ENCODE data around the gene RNF220. TPM values are rescaled to one million over a fixed set of nuclear protein-coding genes. Genes with fewer than 3 reads are reported as not detected.
A peak's percentile ranks its signal among the peaks of the same experiment; 100 is the strongest.

The RNF220 gene
- polyA plus RNA-seq, 1 donor (not counting 4 experiments of a cell fraction or from before 2014, with no cell fraction given) = 42.7 TPM

DNA sequence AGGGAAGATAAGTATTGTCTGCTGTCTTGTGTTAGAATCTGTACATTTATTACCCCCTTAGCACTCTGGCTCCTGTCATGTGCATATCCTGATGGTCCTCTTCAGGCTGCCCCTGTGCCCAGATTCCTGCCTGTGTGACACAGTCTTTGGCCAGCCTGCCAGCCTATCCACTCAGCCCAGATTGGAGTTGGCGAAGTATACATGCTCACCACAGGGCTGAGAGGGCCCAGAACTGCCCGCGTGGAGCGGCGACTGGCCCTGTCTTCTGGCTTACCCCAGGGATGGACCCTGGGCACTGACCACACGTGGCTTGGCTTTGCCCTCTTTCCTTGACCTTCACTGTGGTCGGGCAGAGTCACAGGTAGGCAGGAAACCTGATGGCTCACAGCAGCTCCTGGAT is 11.4 kb downstream of the RNF220 start:
- no peak for DNase-seq (ENCODE audit: low read depth, low spot score)

DNA sequence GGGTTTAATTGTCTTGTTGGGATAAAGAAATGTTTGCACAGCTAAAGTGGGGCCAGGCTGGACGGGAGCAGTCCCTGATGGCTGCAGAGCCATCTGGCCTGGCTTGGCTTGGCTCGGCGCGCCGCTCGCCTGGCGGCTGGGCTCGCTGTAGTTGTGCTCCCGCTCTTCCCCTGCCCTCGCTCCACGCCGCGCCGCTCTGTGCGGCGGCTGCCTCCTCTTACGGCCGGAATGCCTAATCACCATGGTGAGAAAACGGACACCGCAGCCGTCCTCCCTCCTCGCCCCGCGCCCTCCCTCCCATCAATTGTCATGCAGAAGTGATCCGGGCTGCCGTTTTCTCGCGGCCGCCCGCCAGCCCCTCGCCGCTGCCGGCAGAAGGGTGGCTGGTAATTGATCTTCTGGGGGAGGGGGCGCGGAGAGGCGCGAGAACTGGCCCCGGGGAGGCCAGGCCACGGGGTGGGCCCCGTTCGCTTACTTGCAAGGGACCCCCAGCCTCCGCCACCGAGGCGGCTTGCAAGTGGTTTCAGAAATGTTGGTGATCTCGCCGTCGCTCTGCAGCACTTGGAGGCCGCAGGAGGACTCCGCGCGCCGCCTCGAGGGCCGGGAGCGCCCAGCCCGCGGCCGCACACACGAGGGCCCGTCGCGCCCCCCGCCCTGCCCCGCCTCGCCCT is 12.4 kb downstream of the RNF220 start:
- Histone ChIP-seq H3K79me2 (ENCODE audit: control insufficient read depth, insufficient read depth, low read length) (no peaks in the 10 kb centered on the region), H4K20me1 (ENCODE audit: control insufficient read depth, extremely low read depth, insufficient read depth, low read length) (no peaks in the 10 kb centered on the region), H3K9ac (ENCODE audit: control insufficient read depth, extremely low read depth, insufficient read depth, low read length) (no peak overlapping the region), H3K4me1 (ENCODE audit: control insufficient read depth, extremely low read depth, insufficient read depth, low read length) (peaks cover 6% of the 10 kb centered on the region), H3K9me3 (ENCODE audit: control insufficient read depth, low read depth, low read length) (no peaks in the 10 kb centered on the region), H3K4me3 (ENCODE audit: control insufficient read depth in 2 of 3, extremely low read depth in 1 of 3, insufficient read depth in 2 of 3, low read depth in 1 of 3, low read length in 3 of 3) (no peak overlapping the region), H2AFZ (ENCODE audit: control insufficient read depth, low read length) (no peak overlapping the region), H3K9me1 (ENCODE audit: control insufficient read depth, extremely low read depth, insufficient read depth, low read length) (peaks cover 2% of the 10 kb centered on the region), H3K27me3 (ENCODE audit: control insufficient read depth, extremely low read depth, insufficient read depth, low read length) (peaks cover 66% of the 10 kb centered on the region), H3K4me2 (ENCODE audit: control insufficient read depth, extremely low read depth, insufficient read depth, low read depth, low read length) (no peak overlapping the region), H3K36me3 (ENCODE audit: control insufficient read depth in 2 of 2, extremely low read depth in 1 of 2, insufficient read depth in 2 of 2, low read length in 2 of 2) (no peaks in the 10 kb centered on the region), H3K27ac (ENCODE audit: control insufficient read depth, insufficient read depth, low read length) (no peak overlapping the region)
- DNase-seq (ENCODE audit: low read depth, low spot score) (no peak), FAIRE-seq (no peak)
- TF ChIP-seq, protein P1, sequence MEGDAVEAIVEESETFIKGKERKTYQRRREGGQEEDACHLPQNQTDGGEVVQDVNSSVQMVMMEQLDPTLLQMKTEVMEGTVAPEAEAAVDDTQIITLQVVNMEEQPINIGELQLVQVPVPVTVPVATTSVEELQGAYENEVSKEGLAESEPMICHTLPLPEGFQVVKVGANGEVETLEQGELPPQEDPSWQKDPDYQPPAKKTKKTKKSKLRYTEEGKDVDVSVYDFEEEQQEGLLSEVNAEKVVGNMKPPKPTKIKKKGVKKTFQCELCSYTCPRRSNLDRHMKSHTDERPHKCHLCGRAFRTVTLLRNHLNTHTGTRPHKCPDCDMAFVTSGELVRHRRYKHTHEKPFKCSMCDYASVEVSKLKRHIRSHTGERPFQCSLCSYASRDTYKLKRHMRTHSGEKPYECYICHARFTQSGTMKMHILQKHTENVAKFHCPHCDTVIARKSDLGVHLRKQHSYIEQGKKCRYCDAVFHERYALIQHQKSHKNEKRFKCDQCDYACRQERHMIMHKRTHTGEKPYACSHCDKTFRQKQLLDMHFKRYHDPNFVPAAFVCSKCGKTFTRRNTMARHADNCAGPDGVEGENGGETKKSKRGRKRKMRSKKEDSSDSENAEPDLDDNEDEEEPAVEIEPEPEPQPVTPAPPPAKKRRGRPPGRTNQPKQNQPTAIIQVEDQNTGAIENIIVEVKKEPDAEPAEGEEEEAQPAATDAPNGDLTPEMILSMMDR (optimal IDR thresholded peaks at IDR 0.05 in 1 of 3, IDR thresholded peaks at IDR 0.05 in 1 of 3, conservative IDR thresholded peaks at IDR 0.05 in 1 of 3; ENCODE audit: extremely low read depth in 1 of 3, insufficient read depth in 2 of 3, low read length in 3 of 3) = no peak
- peak; percentile 77 for TF ChIP-seq EZH2 (IDR thresholded peaks at IDR 0.05; ENCODE audit: low read length)
- dilution Hi-C loops (cut with MboI; ENCODE audit: extremely low pct_ligation_motif_present, low sequenced_read_pairs) = no loop called here

More for the DNA sequence above, 11.4 kb downstream of the RNF220 start:
- Histone ChIP-seq H3K9ac (ENCODE audit: control insufficient read depth, extremely low read depth, insufficient read depth, low read length) (no peak overlapping the region), H3K79me2 (ENCODE audit: control insufficient read depth, insufficient read depth, low read length) (no peaks in the 10 kb centered on the region), H3K9me1 (ENCODE audit: control insufficient read depth, extremely low read depth, insufficient read depth, low read length) (no peaks in the 10 kb centered on the region), H2AFZ (ENCODE audit: control insufficient read depth, low read length) (no peak overlapping the region), H3K4me1 (ENCODE audit: control insufficient read depth, extremely low read depth, insufficient read depth, low read length) (no peaks in the 10 kb centered on the region), H3K27me3 (ENCODE audit: control insufficient read depth, extremely low read depth, insufficient read depth, low read length) (peaks cover 77% of the 10 kb centered on the region), H3K4me2 (ENCODE audit: control insufficient read depth, extremely low read depth, insufficient read depth, low read depth, low read length) (no peak overlapping the region), H3K36me3 (ENCODE audit: control insufficient read depth in 2 of 2, extremely low read depth in 1 of 2, insufficient read depth in 2 of 2, low read length in 2 of 2) (no peaks in the 10 kb centered on the region), H3K27ac (ENCODE audit: control insufficient read depth, insufficient read depth, low read length) (no peak overlapping the region), H4K20me1 (ENCODE audit: control insufficient read depth, extremely low read depth, insufficient read depth, low read length) (no peaks in the 10 kb centered on the region), H3K4me3 (ENCODE audit: control insufficient read depth in 2 of 3, extremely low read depth in 1 of 3, insufficient read depth in 2 of 3, low read depth in 1 of 3, low read length in 3 of 3) (no peak overlapping the region), H3K9me3 (ENCODE audit: control insufficient read depth, low read depth, low read length) (no peaks in the 10 kb centered on the region)
- TF ChIP-seq, protein P1 (optimal IDR thresholded peaks at IDR 0.05 in 1 of 3, IDR thresholded peaks at IDR 0.05 in 1 of 3, conservative IDR thresholded peaks at IDR 0.05 in 1 of 3; ENCODE audit: extremely low read depth in 1 of 3, insufficient read depth in 2 of 3, low read length in 3 of 3) = no peak
- no peak for TF ChIP-seq EZH2 (IDR thresholded peaks at IDR 0.05; ENCODE audit: low read length)
- FAIRE-seq = no peak
- dilution Hi-C loops (cut with MboI; ENCODE audit: extremely low pct_ligation_motif_present, low sequenced_read_pairs) = no loop called here
